ENCODE data around the gene STRA6.
"Not testable (repeated sequence)": the region's sequence is repeated elsewhere in the genome, so short reads cannot be mapped to it uniquely, and the experiment has no call there.

The STRA6 gene

GRCh38 chr15:74167891-74168331, 34.7 kb downstream of the STRA6 start:
- Histone ChIP-seq H4K20me1 (ENCODE audit: insufficient read depth, low read length, poor library complexity, severe bottlenecking) (no peaks in the 10 kb centered on the region), H3K4me2 (ENCODE audit: low read depth, low read length, poor library complexity, severe bottlenecking) (no peak overlapping the region), H3K4me1 (ENCODE audit: insufficient read depth, low read length, poor library complexity, severe bottlenecking) (no peaks in the 10 kb centered on the region), H3F3A (ENCODE audit: low read depth) (no peaks in the 10 kb centered on the region), H3K4me3 (ENCODE audit: low read length, poor library complexity, severe bottlenecking) (no peak overlapping the region), H2AFZ (ENCODE audit: low read length) (no peak overlapping the region), H3K36me3 (ENCODE audit: insufficient read depth, low read length) (no peaks in the 10 kb centered on the region), H3K27me3 (ENCODE audit: insufficient read depth, low read length, poor library complexity, severe bottlenecking) (no peaks in the 10 kb centered on the region), H3K9ac (ENCODE audit: low read depth, low read length, poor library complexity, severe bottlenecking) (no peak overlapping the region), H3K9me3 (ENCODE audit: insufficient read depth, low read depth, low read length) (no peaks in the 10 kb centered on the region), H3K79me2 (ENCODE audit: insufficient read depth, low read length) (no peaks in the 10 kb centered on the region), H3K9me2 (replicated peaks; ENCODE audit: low read depth, low read length) (no peaks in the 10 kb centered on the region)
- TF ChIP-seq EZH2phosphoT487 (IDR thresholded peaks at IDR 0.05; ENCODE audit: borderline replicate concordance) (no peak), CTCF (conservative IDR thresholded peaks at IDR 0.05; ENCODE audit: low read length) (no peak)

- Histone ChIP-seq H3K27me3 (ENCODE audit: insufficient read depth, low read length, poor library complexity, severe bottlenecking) (no peaks in the 10 kb centered on the region), H3K36me3 (ENCODE audit: insufficient read depth, low read length) (no peaks in the 10 kb centered on the region), H3F3A (ENCODE audit: low read depth) (no peaks in the 10 kb centered on the region), H4K20me1 (ENCODE audit: insufficient read depth, low read length, poor library complexity, severe bottlenecking) (no peaks in the 10 kb centered on the region), H2AFZ (ENCODE audit: low read length) (no peak overlapping the region), H3K9ac (ENCODE audit: low read depth, low read length, poor library complexity, severe bottlenecking) (no peak overlapping the region), H3K9me2 (replicated peaks; ENCODE audit: low read depth, low read length) (no peaks in the 10 kb centered on the region), H3K4me3 (ENCODE audit: low read length, poor library complexity, severe bottlenecking) (no peak overlapping the region), H3K4me2 (ENCODE audit: low read depth, low read length, poor library complexity, severe bottlenecking) (no peak overlapping the region), H3K4me1 (ENCODE audit: insufficient read depth, low read length, poor library complexity, severe bottlenecking) (no peaks in the 10 kb centered on the region), H3K9me3 (ENCODE audit: insufficient read depth, low read depth, low read length) (no peaks in the 10 kb centered on the region), H3K79me2 (ENCODE audit: insufficient read depth, low read length) (no peaks in the 10 kb centered on the region)
- TF ChIP-seq EZH2phosphoT487 (IDR thresholded peaks at IDR 0.05; ENCODE audit: borderline replicate concordance): no peak
- no peak for TF ChIP-seq CTCF (conservative IDR thresholded peaks at IDR 0.05; ENCODE audit: low read length)
Observed at GRCh38 chr15:74165461-74165860, 37.1 kb downstream of the STRA6 start.

- not testable (repeated sequence) for H3K9me3 ChIP-seq (ENCODE audit: insufficient read depth, low read depth, low read length); H3K79me2 ChIP-seq (ENCODE audit: insufficient read depth, low read length); H2AFZ ChIP-seq (ENCODE audit: low read length); H3K4me2 ChIP-seq (ENCODE audit: low read depth, low read length, poor library complexity, severe bottlenecking); H3K36me3 ChIP-seq (ENCODE audit: insufficient read depth, low read length); H3F3A ChIP-seq (ENCODE audit: low read depth); H3K9me2 ChIP-seq (replicated peaks; ENCODE audit: low read depth, low read length); H3K4me3 ChIP-seq (ENCODE audit: low read length, poor library complexity, severe bottlenecking); H3K27me3 ChIP-seq (ENCODE audit: insufficient read depth, low read length, poor library complexity, severe bottlenecking); H4K20me1 ChIP-seq (ENCODE audit: insufficient read depth, low read length, poor library complexity, severe bottlenecking); H3K9ac ChIP-seq (ENCODE audit: low read depth, low read length, poor library complexity, severe bottlenecking)
- H3K4me1 ChIP-seq (ENCODE audit: insufficient read depth, low read length, poor library complexity, severe bottlenecking): peaks cover 25% of the 10 kb centered on the region
Observed at GRCh38 chr15:74162195-74162536, 40.4 kb downstream of the STRA6 start.

- H3K4me1 ChIP-seq (ENCODE audit: insufficient read depth, low read length, poor library complexity, severe bottlenecking): peaks cover 41% of the 10 kb centered on the region
- not testable (repeated sequence) for H4K20me1 ChIP-seq (ENCODE audit: insufficient read depth, low read length, poor library complexity, severe bottlenecking); H3F3A ChIP-seq (ENCODE audit: low read depth)
Observed at GRCh38 chr15:74160390-74160789, 42.2 kb downstream of the STRA6 start.

More at GRCh38 chr15:74160390-74160789, 42.2 kb downstream of the STRA6 start:
- not testable (repeated sequence) for H3K9me2 ChIP-seq (replicated peaks; ENCODE audit: low read depth, low read length); H3K36me3 ChIP-seq (ENCODE audit: insufficient read depth, low read length); H2AFZ ChIP-seq (ENCODE audit: low read length); H3K4me3 ChIP-seq (ENCODE audit: low read length, poor library complexity, severe bottlenecking); H3K9ac ChIP-seq (ENCODE audit: low read depth, low read length, poor library complexity, severe bottlenecking); H3K79me2 ChIP-seq (ENCODE audit: insufficient read depth, low read length); H3K4me2 ChIP-seq (ENCODE audit: low read depth, low read length, poor library complexity, severe bottlenecking); H3K9me3 ChIP-seq (ENCODE audit: insufficient read depth, low read depth, low read length); H3K27me3 ChIP-seq (ENCODE audit: insufficient read depth, low read length, poor library complexity, severe bottlenecking)
